Osteocyte (in vitro differentiated cells): ENCODE measurements around the gene DLL1. TPM values are rescaled to one million over a fixed set of nuclear protein-coding genes. Genes with fewer than 3 reads are reported as not detected.
A peak's percentile ranks its signal among the peaks of the same experiment; 100 is the strongest.

Experiments
- DNase-seq: peaks from one replicate; pipeline ENCODE4 v3.0.0; 2021; ENCODE audit warnings: mixed read lengths; ENCODE audit not compliant: unreplicated experiment; ENCODE audit errors: extremely low spot score
- H3K27ac Mint-ChIP-seq: one replicate; pipeline ENCODE4 v1.8.0; 2021; ENCODE audit warnings: mild to moderate bottlenecking, mixed read lengths; ENCODE audit not compliant: unreplicated experiment
- H3K27me3 Mint-ChIP-seq: one replicate; pipeline ENCODE4 v1.8.0; 2021; ENCODE audit warnings: mixed read lengths; ENCODE audit not compliant: unreplicated experiment
- H3K36me3 Mint-ChIP-seq: one replicate; pipeline ENCODE4 v1.8.0; 2021; ENCODE audit warnings: mixed read lengths; ENCODE audit not compliant: unreplicated experiment
- H3K4me1 Mint-ChIP-seq: one replicate; pipeline ENCODE4 v1.8.0; 2021; ENCODE audit warnings: mixed read lengths; ENCODE audit not compliant: unreplicated experiment
- H3K4me3 Mint-ChIP-seq: one replicate; pipeline ENCODE4 v1.8.0; 2021; ENCODE audit warnings: mild to moderate bottlenecking, moderate library complexity, mixed read lengths; ENCODE audit not compliant: unreplicated experiment
- H3K9me3 Mint-ChIP-seq: one replicate; pipeline ENCODE4 v1.8.0; 2021; ENCODE audit warnings: mixed read lengths; ENCODE audit not compliant: unreplicated experiment
- CTCF ChIP-seq: fragments of 200-600 bp; sonication (generic); IDR thresholded peaks from 2 replicates; pipeline ENCODE4 v1.5.0; 2021; ENCODE audit warnings: antibody characterized with exemption, mild to moderate bottlenecking, moderate library complexity
- total RNA-seq: library from RNA; stranded (reverse); gene quantifications from 2 replicates; pipeline ENCODE4 v1.2.1, GENCODE V29; 2021

The DLL1 gene
- total RNA-seq, 1 donor from 2014 or later: 1.6 TPM

DNA sequence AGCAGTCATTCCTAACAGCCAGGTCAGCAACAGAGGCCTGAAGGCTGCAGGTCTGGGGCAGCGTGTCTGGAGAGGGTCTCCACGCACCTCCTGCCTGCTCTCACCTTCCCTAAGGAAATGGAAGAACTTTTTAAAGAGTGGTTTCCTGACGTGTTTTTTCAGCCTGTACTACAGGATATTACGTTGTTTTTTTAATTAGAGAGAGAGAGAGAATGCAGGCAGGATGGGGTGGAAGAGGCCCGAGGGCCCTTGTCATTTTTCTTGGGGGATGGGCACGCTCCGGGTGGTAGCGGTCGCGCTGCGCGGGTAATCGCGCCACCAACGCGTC is 2.1 kb downstream of the DLL1 start:
- Mint-ChIP-seq H3K27ac (no peak overlapping the region), H3K36me3 (peaks cover 5% of the 10 kb centered on the region), H3K9me3 (no peaks in the 10 kb centered on the region), H3K4me1 (peaks cover 28% of the 10 kb centered on the region), H3K27me3 (peaks cover 30% of the 10 kb centered on the region), H3K4me3 (peak overlapping the region; percentile 75)
- DNase-seq: no peak
- no peak for TF ChIP-seq CTCF

DNA sequence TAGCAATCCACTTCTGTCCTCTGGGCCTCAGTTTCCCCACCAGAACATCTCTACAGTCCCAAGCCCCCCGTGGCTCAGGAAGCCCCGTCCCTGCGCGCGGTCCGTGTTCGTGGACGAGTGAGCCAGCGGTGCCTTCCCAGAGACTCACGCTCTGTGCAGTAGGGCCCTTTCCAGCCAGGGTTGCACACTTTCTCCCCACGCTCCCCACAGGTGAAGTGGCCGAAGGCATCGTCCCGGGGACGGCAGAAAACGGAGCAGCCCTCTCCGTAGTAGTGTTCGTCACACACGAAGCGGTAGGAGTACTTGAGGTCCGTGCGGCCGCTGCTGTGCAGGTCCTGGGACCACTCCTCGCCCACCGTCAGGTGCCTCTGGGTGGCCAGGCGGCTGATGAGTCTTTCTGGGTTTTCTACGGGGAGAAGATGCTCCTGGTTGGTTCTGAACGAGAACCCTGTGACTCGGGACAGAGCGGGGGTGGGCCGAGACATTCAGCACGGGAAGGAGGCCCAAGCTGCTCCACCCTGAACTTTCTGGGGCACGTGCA is 2.7 kb downstream of the DLL1 start:
- Mint-ChIP-seq H3K27ac (peak overlapping the region; percentile 15), H3K27me3 (peaks cover 24% of the 10 kb centered on the region), H3K36me3 (peaks cover 5% of the 10 kb centered on the region), H3K4me1 (peaks cover 25% of the 10 kb centered on the region), H3K4me3 (peak overlapping the region; percentile 75), H3K9me3 (no peaks in the 10 kb centered on the region)
- no peak for TF ChIP-seq CTCF
- DNase-seq: peak; percentile 78

- Mint-ChIP-seq H3K27ac (no peak overlapping the region), H3K9me3 (no peaks in the 10 kb centered on the region), H3K27me3 (peaks cover 16% of the 10 kb centered on the region), H3K36me3 (peaks cover 8% of the 10 kb centered on the region), H3K4me3 (no peak overlapping the region), H3K4me1 (peaks cover 20% of the 10 kb centered on the region)
- TF ChIP-seq CTCF: no peak
- no peak for DNase-seq
Observed at GRCh38 chr6:170287371-170287876, 3.5 kb downstream of the DLL1 start.

- Mint-ChIP-seq H3K9me3 (no peaks in the 10 kb centered on the region), H3K4me1 (peaks cover 14% of the 10 kb centered on the region), H3K4me3 (no peak overlapping the region), H3K27me3 (peaks cover 11% of the 10 kb centered on the region), H3K36me3 (peaks cover 8% of the 10 kb centered on the region), H3K27ac (no peak overlapping the region)
- DNase-seq: no peak
- TF ChIP-seq CTCF: no peak
Observed at GRCh38 chr6:170286934-170287265, 4.0 kb downstream of the DLL1 start.

GRCh38 chr6:170286246-170286933 is 4.5 kb downstream of the DLL1 start:
- H3K27ac Mint-ChIP-seq: no peak overlapping the region
- peaks cover 8% of the 10 kb centered on the region for H3K36me3 Mint-ChIP-seq
- no peak for DNase-seq
- no peaks in the 10 kb centered on the region for H3K9me3 Mint-ChIP-seq
- no peak for TF ChIP-seq CTCF
- peaks cover 9% of the 10 kb centered on the region for H3K27me3 Mint-ChIP-seq
- H3K4me3 Mint-ChIP-seq: no peak overlapping the region
- H3K4me1 Mint-ChIP-seq: peaks cover 12% of the 10 kb centered on the region
